OCI-LY7 (cell line): Measurements from ENCODE around the gene ZNF500.

Experiments
- EZH2phosphoT487 ChIP-seq: fragments of 200-600 bp; sonication (generic); IDR thresholded peaks from 2 replicates; pipeline ENCODE4 v1.6.1; 2018; ENCODE audit warnings: low read depth, borderline replicate concordance, mild to moderate bottlenecking, mixed run types, antibody characterized with exemption, low read length, moderate library complexity, mixed read lengths
- TF ChIP-seq, protein P1 (sequence below): fragments of 200-600 bp; sonication (generic); conservative IDR thresholded peaks from 2 replicates; pipeline ENCODE4 v1.5.1; 2014; ENCODE audit warnings: mild to moderate bottlenecking, antibody characterized with exemption, low read length, moderate library complexity, mixed read lengths

DNA sequence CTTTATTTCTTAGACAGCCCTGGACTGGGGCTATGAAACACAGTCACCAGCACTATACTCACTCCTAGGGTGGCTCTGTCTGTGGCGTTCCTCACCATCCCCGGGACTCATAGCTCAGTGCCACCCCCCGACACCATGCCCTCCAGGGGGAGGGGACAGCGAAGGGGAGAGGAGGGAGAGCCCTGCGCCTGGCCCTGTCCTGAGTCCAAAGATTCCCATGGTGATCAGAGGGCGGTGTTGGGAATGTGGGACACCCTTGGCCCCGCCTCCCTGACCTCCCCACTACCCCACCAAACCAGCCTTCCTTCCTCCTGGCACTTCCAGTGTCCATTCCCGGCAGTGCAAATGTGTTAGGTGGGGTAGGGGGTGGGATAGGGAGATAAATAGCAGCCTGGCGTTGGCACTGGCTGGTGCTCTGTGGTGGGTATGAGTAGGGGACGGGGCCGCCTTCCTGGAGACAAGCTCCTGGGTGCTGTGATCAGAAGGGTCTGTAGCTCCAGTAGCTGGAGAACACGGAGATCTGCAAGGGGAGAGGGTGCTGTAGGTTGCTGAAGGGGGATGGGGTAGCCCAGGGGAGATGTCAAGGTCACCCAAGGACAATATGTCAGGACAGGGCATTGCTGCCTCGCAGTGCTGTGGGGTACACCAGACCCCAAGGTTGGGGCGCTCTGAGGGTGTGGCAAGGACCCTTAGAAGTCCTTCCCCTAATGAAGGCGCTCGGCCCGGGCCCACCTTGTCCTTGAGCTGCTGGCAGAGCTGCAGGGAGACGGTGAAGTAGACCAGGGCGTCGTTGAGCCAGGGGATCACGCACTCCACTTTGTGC lies 30.2 kb upstream of the ZNF500 start:
- TF ChIP-seq, protein P1, sequence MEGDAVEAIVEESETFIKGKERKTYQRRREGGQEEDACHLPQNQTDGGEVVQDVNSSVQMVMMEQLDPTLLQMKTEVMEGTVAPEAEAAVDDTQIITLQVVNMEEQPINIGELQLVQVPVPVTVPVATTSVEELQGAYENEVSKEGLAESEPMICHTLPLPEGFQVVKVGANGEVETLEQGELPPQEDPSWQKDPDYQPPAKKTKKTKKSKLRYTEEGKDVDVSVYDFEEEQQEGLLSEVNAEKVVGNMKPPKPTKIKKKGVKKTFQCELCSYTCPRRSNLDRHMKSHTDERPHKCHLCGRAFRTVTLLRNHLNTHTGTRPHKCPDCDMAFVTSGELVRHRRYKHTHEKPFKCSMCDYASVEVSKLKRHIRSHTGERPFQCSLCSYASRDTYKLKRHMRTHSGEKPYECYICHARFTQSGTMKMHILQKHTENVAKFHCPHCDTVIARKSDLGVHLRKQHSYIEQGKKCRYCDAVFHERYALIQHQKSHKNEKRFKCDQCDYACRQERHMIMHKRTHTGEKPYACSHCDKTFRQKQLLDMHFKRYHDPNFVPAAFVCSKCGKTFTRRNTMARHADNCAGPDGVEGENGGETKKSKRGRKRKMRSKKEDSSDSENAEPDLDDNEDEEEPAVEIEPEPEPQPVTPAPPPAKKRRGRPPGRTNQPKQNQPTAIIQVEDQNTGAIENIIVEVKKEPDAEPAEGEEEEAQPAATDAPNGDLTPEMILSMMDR = no peak
- TF ChIP-seq EZH2phosphoT487 = no peak
